Measurements from ENCODE around the gene TGM2. TPM values are rescaled to one million over a fixed set of nuclear protein-coding genes. Genes with fewer than 3 reads are reported as not detected.

TGM2 gene
- total RNA-seq: 3.3 TPM

- FAIRE-seq (no peak), DNase-seq (ENCODE audit: low spot score in 2 of 2) (peak; percentile 44 to 72)
Measured at GRCh38 chr20:38165089-38165965, at the start of gene TGM2. TSS of gene TGM2 (minus strand) at chr20:38165270. CDS start at chr20:38165198, 72 bp downstream.

GRCh38 chr20:38214256-38215193, 49.5 kb upstream of the TGM2 start:
- FAIRE-seq: no peak
- DNase-seq (ENCODE audit: low spot score in 2 of 2): no peak

- DNase-seq (ENCODE audit: low spot score in 2 of 2) (no peak), FAIRE-seq (no peak)
Measured at GRCh38 chr20:38213607-38213940, 48.5 kb upstream of the TGM2 start.

- FAIRE-seq (no peak), DNase-seq (ENCODE audit: low spot score in 2 of 2) (no peak)
Measured at GRCh38 chr20:38212806-38213606, 47.9 kb upstream of the TGM2 start.

- FAIRE-seq: no peak
Measured at GRCh38 chr20:38211200-38212097, 46.4 kb upstream of the TGM2 start.

GRCh38 chr20:38210741-38211140, 45.7 kb upstream of the TGM2 start:
- no peak for FAIRE-seq
- DNase-seq (ENCODE audit: low spot score in 2 of 2): peak in 1 of 2 donors; percentile 44

More at GRCh38 chr20:38211200-38212097, 46.4 kb upstream of the TGM2 start:
- no peak for DNase-seq (ENCODE audit: low spot score in 2 of 2)

GRCh38 chr20:38209736-38210405, 44.8 kb upstream of the TGM2 start:
- FAIRE-seq (no peak), DNase-seq (ENCODE audit: low spot score in 2 of 2) (no peak)

GRCh38 chr20:38209054-38209675, 44.1 kb upstream of the TGM2 start:
- no peak for DNase-seq (ENCODE audit: low spot score in 2 of 2)
- no peak for FAIRE-seq

GRCh38 chr20:38208523-38208922, 43.5 kb upstream of the TGM2 start:
- FAIRE-seq (no peak), DNase-seq (ENCODE audit: low spot score in 2 of 2) (no peak)

- FAIRE-seq (no peak), DNase-seq (ENCODE audit: low spot score in 2 of 2) (no peak)
Measured at GRCh38 chr20:38208088-38208487, 43.0 kb upstream of the TGM2 start.

GRCh38 chr20:38207621-38208020, 42.6 kb upstream of the TGM2 start:
- no peak for FAIRE-seq
- DNase-seq (ENCODE audit: low spot score in 2 of 2): no peak

GRCh38 chr20:38205001-38205400, 39.9 kb upstream of the TGM2 start:
- no peak for DNase-seq (ENCODE audit: low spot score in 2 of 2)
- no peak for FAIRE-seq

- DNase-seq (ENCODE audit: low spot score in 2 of 2): no peak
- FAIRE-seq: no peak
Measured at GRCh38 chr20:38203981-38204357, 38.9 kb upstream of the TGM2 start.

GRCh38 chr20:38203337-38203980, 38.4 kb upstream of the TGM2 start:
- no peak for DNase-seq (ENCODE audit: low spot score in 2 of 2)
- FAIRE-seq: no peak

- DNase-seq (ENCODE audit: low spot score in 2 of 2) (peak in 1 of 2 donors; percentile 16), FAIRE-seq (no peak)
Measured at GRCh38 chr20:38202982-38203293, 37.9 kb upstream of the TGM2 start.

- DNase-seq (ENCODE audit: low spot score in 2 of 2) (no peak), FAIRE-seq (no peak)
Measured at GRCh38 chr20:38202153-38202981, 37.3 kb upstream of the TGM2 start.

GRCh38 chr20:38201356-38201755, 36.3 kb upstream of the TGM2 start:
- no peak for FAIRE-seq
- DNase-seq (ENCODE audit: low spot score in 2 of 2): no peak
